GM21825 (cell line): ENCODE measurements around the gene MFAP4.

Experiments used
- ATAC-seq: cut with Tn5 transposase; IDR thresholded peaks from one replicate; pipeline ENCODE4 v1.9.1; 2021; ENCODE audit warnings: mild to moderate bottlenecking, moderate library complexity; ENCODE audit not compliant: unreplicated experiment

MFAP4 gene

DNA sequence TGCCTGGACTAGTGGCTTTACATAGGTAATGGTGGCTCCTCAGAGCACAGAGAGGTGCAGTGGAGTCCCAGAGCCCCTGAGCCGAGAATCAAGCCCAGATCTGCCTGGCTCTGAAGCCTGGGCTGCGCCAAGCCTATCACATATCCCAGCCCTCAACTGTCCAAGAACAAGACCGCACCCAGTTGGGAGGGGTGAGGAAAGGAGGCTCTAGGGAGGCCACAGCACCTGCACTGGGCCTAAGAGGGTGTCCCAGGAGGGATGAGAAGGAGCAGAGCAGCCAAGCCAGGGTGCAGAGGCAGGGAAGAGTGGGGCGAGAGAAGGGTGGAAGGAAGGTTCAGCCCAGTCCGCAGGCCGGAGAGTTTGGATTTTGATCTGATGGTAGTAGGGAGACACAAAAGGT lies 23.1 kb upstream of the MFAP4 start:
- no peak for ATAC-seq

DNA sequence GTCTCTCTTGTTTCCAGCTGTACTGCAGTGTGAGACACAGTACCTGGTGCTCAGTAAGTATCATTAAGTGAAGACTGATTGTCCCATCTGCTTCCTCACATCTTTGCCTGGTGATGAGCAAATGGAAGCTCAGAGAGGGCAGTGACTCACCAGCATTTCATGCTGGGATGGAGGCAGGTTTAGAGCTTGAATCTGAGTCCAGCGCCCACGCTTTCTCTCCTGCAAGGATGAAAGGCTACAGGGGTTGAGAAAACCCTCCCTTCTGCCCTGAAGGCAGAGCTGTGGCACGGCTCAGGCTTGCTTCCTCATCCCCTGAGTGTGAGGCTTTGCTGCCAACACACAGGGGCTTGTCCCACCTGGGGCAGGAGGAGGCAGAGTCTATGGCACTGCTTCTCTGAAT lies 22.5 kb upstream of the MFAP4 start:
- no peak for ATAC-seq

DNA sequence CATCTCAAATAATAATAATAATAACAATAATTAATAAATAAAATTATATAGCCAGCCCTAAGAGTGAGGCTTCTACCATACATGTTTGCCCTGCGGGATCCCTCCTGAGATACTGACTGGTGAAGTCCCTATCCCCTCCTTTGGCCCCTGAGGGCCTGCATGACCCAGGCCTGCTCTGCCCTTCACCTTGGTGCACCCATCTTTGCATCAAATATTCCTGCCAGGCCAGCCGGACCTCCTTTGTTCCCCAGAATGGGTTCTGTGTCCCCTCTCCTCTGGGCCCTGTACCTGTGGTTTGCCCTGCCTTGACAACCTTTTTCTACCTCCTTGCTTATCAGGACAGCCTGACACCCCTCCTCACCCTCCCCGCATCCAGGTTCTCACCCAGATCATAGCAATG lies 22.1 kb upstream of the MFAP4 start:
- ATAC-seq, result no peak

DNA sequence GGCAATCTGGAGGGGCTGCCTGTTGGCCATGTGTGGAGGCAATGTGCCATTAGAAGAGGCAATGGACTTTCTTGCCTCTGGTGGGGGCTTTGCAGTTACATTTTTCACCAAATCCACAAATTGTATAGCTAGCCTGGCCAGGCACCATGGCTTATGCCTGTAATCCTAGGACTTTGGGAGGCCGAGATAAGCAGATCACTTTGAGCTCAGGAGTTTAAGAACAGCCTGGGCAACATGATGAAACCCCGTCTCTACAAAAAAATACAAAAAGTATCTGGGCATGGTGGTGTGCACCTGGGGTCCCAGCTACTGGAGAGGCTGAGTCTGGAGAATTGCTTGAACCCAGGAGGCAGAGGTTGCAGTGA lies 21.3 kb upstream of the MFAP4 start:
- ATAC-seq, result no peak

DNA sequence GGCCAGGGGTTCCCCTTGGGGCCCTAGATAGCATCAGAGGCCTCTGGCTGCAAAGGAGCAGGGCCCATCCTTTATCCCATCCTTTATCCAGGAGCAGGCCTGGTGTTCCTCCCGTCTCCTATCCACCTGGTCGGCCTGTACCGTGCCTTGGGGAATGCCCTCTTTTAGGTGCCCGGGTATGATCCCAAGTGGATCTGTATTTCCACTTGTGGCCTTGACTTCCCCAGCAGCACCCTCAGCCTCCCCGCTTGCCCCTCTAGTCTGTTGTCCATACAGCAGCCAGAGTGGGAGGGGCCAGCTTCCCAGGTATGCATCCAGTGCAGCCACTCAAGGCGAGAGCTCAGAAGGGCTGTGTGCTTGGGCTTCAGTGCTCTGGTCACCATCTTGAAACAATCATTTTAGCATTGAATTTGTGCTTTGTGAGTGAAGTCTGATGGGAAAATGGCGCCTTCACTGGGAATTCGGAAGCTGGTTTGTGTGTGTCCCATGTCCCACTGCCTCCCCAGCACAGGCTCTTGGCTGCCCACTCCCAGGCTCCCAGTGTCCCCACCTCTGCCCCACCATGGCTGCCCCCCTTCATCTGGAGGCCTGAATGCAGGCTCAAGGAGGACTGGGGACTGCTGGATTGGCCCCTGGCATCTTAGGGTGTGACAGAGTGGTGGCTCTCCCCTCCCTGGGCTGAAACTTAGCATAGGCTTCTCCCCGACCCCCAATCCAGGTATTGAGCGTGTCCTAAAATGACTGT lies 20.8 kb upstream of the MFAP4 start:
- no peak for ATAC-seq

DNA sequence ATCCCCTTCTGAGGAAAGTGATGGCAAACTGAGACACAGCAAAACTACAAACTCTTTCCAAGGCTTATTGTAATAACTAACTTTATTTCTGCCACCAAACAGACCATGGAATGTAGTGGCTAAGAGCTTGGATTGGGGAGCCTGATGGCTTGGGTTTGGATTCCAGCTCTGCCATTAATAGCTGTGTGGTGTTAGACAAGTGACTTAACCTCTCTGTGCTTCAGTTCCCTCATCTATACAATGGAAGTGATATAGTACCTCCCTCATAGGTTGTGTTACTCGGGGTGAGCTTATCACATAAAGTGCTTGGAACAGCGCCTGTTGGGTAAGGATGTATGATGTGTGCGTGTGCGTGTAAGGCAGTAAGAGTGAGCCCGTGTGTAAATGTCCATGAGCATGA lies 18.1 kb upstream of the MFAP4 start:
- no peak for ATAC-seq

DNA sequence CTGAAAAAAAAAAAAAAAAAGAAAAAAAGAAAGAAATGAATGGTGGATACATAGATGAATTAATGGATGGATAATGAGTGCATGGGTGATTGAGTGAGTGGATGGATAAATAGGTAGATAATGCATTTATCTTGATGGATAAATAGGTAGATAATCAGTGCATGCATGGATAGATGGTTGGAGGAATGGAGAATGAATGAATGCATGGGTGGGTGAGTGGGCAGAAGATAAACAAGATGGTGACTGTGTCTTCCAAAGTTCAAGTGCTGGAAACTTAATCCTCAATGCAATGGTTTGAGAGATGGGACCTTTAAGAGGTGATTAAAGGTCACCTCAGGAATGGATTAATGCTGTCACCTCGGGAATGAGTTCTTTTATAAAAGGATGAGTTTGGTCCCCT lies 17.3 kb upstream of the MFAP4 start:
- ATAC-seq, result no peak

DNA sequence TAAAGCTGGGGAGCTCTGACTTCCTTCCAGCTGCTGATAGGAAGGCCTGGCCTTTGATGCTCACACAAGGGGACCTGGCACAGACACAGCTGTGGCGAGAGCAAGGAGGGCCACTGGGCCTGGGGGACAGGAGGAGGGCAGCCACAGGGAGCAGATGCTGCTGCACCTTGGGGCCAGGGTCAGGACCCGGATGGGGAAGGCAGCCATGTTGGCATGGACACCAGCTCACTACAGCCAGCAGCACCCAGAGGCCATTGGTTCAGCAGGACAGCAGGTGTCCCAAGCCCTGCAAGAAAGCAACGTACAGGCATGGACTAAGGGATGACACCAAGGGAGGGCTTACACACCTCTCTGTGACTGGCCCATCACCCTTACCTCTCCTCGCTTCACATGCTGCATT lies 16.0 kb upstream of the MFAP4 start:
- no peak for ATAC-seq

DNA sequence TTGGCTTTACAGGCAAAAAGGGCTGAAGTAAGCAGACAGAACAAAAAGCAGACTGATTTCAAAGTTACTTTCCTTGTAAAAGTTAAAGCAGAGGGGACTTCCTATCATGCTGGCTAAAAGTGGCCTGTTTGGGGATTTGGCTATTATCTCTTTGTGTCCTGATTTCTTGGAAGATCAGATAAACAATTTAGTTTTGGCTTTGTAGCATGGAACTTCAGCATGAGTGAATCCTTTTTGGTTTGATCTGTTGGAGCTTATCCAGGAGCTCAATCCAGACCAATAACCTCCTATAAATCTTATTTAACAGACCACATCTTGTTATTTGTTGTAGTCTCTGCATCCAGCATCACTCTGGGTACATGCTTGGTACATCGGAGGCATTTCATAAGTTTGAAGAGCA lies 15.2 kb upstream of the MFAP4 start:
- no peak for ATAC-seq

DNA sequence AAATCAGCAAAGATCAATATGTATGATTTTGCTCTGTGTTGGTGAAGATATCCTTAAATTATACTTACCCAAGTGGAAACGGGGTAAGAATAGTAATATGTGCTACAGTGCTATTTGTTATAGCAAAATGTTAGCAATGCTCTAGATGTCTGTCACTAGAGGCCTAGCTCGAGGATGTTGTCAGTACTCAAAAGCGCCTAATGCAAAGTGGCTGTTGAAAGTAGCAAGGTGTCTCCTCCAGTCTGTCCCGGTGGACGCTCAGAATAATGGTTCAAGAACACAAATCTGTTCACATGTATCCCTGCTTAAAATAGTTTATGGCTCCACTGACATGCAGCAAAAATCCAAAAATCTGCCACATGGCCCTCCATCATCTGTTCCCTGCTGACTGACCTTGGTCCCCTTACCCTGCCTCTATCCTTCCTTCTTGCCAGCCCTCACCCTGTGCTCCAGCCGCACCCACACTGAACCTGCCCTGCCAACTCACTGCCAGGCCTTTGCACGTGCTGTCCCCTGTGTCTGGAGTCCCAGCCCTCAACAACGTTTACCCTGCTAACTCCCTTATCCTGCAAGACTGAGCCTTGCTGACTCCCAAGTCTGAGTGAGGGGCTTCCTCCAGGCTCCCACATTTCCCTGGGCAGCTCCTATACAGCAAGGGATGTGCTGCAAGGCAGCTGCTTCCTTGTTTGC lies 14.5 kb upstream of the MFAP4 start:
- ATAC-seq, result no peak

DNA sequence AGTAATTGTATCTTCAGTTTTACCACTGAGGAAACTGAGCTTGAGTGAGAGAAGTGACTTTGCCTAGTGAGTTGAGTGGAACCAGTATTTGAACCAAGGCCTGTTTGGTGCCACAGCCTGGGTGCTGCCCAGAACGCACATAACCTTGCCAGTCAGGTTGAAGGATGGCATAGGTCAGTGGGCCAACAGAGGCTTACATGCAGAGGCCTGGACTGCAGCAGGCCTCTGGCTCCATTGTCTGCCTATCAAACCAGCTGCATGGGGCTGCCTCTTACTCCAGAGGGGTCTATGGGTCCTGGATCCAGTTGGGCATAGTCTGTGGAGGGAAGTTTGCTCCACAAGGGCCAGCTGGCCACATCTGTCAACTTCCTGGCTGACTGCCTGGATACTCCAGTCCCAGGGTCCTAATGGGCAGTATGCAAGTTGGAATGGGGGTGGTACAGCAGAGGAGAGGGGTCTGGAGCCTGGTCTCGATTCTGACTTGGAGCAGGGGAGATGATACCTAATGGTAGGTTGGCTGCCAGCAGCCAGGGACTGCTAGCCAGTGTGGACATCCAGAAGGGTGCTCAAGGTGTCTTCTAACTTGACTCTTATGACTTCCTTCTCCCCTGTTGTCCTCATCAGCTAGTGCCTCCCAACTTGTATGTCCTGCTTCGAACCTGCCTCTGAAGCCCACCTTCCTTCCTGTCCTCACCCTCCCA lies 12.9 kb upstream of the MFAP4 start:
- no peak for ATAC-seq

DNA sequence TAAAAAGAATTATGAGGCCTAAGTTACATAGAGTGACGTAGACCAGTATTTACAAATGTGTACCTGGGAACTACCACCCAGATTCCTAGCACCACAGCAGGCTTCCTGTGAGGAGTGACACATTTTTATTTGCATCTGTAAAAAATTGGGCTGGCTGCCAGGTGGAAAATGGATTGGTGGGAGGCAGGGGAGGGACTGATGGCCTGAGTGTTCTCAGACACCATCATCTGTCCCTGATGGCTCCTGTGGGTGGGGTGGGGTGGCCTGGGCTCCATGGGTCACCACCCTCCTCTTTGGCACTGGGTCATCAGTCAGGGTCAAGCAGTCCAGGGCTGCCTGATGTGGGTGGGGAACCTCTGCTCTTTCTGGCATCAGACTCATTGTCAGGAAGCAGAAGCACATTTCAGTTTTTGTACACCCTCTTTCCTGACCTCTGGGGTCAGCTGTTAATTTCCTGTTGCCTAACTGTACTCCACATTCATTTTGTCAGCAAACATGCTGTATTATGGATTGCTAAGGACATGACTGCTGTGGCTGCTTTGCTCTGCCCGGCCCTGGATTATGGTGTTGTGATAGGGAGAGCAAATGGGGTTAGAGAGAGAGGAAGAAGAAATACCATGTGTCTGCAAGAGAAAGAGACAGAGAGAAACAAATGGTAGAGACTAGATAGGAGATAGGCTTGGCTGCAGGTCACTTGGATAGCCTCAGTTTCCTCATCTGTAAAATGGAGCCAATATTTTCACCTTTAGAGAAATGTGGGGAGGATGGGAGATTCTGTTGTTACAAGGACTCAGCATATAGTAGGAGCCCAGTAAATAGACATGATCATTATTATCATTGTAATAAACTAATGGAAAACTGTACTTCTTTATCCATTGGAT lies 11.6 kb upstream of the MFAP4 start:
- ATAC-seq, result no peak

DNA sequence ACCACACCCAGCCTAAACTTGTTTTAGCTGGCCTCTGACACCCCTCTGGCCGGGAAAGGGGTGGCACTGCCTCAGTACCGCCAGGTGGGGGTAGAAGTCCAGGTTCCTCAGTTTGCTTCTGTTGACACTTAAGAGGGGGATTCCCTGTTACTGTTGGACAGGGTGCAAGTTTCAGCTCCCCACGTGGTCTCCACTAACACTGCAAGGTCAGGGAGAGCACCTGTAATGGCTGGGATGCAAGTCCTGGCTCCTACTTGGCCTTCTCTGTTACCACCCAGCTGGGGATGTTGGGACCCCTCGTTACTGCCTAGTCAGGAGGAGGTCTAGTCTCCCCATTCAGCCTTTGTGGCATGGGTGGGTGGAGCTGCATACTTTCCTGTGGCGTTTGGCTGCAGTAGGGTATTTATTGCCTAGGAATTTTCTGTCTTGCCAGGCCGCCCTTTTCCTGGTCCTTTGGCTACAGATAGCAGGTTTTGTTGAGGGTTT lies 10.6 kb upstream of the MFAP4 start:
- no peak for ATAC-seq

DNA sequence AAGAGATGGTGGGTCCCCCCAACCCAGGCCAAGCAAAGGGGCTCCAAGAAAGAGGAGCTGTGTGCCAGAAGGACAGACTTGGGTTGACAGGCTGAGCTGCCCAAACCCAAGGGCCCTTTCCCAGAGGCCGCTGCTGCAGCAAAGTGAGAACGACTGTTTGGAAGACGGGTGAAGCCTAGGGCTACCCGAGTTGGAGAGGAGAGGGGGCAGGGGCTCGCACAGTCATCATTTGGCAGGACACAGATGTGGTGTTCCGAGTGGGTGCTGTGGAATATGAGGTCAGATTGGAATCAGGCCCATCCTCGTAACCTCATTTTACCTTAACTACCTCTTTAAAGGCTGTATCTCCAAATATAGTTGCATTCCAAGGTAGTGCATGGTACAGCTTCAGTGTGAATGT lies 5.3 kb upstream of the MFAP4 start:
- no peak for ATAC-seq

DNA sequence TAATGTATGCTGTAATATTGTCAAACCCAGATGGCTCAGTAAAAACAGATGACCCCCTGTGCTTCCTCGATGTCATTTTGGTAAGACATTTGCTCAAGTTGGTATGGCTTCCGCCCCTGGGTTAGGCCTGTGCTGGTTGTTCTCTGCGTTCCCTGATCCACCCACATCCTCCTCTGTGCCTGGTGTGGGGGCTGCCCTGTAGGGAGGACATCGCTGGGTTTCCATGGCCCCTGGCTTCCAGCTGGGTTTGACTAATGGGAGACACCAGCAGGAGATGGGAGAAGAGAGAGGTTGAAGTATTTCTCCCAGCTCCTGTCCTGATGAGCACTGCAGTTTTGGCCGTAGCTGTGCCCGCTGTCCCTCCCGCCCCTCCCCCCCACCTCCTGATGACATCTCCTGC lies 4.4 kb upstream of the MFAP4 start:
- no peak for ATAC-seq

DNA sequence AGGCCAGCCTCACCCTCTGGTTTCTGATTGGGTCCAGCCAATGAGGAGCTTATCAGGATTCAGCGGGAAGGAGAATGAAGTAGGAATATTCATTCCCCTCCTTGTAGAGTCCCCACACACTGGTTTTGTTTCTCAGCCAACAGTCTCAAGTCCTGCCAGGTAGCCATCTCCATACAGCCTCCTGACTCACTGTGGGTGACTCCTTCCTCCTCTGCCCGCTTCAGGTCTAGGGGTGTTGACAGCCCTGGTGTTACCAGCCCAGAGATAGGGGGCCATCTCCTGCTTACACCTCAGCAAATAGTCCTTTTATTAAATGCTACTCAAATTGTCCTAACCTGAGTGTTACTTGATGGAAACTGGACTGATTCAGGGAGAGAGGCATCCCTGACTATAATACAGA lies 4.0 kb upstream of the MFAP4 start:
- ATAC-seq, result no peak

DNA sequence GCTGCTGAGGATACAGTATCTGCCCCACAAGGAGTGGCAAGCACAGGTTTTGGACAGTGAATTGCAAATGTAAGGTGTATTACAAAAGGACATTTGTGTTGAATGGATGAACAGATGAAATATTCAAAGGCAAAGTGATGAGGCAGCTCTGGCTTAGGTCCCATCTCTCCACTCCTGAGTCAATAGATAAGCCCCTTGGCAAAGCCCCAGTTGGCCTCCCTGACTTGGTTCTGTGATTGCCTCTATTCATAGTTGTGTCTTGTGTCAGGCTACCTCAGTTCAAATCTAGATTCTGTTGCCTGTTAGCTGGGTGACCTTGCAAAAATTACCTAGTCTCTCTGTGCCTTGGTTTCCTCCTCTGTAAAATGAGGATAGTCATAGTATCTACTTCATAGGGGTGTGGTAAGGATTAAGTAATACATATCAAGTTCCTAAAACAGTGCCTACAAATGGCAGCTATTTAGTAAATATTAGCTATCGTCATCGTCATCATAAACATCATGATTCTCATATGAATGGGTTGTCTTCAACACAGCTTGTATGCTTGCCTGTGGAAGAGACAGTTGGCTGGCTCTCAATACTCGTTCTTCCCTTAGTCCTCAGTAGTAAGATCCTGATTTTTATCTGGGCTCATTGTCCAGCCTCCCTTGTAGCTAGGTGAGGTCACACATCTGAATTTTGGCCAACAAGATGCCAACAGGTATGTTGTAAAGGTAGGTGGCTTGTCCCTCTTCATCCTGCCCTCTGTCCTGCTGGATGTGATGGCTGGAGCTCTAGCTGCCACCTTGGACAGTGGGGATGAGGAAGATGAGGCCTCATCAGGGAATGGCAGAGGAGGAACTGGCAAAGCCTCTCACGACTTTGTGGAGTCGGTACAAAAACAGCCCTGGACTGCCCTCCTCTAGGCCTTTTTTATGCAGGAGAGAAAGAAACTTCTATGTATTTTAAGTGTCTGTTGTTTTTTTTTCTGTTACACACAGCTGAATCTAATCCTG lies 2.1 kb upstream of the MFAP4 start:
- ATAC-seq, result no peak

DNA sequence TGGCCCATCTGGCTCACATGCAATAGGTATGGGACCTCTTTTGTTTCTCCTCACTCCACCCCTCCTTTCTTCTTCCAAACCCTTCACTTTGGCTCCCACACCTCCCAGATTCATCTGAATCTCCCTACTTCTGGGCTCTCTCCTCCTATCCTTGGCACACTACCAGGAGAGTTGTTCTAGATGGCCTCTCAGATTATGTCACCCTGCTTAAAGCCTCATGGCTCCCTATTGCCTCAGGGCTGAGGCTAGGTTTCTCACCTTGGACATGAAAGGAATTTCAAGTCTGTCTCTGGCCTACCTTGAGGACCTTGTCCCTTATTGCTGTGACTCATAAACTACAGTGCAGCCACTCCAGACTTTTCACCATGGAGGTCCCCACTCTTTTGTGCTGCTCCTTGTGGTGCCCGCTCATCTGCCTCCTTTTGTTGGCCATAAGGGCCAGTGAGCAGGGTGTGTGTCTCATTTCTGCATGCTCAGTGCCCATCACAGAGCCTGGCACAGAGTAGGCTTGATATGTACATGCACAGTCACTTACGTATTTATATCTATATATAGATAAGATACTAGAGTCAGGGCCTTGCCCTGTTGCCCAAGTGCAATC lies 1.0 kb upstream of the MFAP4 start:
- ATAC-seq, result no peak
